ENCODE measurements around the gene ZNF431.
"Not testable (repeated sequence)": the region's sequence is repeated elsewhere in the genome, so short reads cannot be mapped to it uniquely, and the experiment has no call there.

The ZNF431 gene

DNA sequence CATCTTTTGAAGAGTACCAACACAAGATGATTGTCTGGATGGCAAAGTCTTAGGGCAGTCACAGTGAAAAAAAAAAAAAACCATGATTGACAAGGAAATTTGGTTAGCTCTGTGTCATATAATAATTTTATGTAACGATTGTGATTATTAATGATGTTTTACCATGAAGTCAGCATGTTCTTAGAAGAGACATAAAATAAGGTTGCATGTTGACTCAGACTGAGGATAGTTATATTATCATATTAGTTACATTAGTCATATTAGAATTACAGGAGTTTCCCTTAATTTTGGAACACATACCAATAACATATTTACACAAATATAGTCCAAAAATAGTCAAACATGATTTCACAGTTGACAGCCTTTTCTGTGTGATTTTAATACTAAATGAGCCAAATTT, 5.7 kb downstream of the ZNF431 start:
- DNase-seq: no peak

DNA sequence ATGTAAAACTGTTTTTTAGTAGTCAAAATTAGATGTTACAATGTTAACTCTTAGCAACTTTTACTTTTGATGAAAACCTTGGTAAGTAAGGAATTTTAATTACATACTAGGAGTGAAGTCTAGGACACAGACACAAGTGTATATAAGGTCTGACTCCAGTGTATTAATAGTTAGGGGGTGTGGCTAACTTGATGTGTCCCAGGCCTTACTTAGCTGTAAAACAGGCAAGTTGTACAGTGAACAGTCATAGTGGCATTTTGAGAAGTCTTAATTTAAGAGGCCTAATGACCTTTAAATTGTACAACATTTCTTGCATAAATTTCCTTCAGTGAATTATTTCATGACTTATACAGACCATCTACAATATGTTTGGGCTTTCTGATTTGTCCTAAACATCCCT, 6.8 kb downstream of the ZNF431 start:
- DNase-seq: no peak

DNA sequence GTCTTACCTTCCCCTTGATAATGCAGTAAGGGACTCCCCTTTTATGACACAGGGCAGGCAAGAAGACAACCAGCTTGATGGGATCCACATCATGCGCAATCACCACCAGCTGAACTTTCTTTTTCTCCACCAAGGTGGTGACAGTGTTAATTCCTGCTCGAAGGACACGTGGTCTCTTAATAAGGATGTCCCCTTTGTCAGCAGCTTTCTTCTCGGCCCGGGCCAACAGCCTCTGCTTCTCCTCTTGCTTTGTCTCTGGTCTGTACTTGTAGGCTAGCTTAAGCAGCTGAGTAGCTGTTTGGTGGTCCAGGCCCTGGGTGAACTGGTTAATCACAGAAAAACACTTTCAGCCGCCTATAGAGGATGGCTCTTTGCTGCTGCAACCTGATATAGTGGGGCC, 8.0 kb downstream of the ZNF431 start:
- no peak for DNase-seq

DNA sequence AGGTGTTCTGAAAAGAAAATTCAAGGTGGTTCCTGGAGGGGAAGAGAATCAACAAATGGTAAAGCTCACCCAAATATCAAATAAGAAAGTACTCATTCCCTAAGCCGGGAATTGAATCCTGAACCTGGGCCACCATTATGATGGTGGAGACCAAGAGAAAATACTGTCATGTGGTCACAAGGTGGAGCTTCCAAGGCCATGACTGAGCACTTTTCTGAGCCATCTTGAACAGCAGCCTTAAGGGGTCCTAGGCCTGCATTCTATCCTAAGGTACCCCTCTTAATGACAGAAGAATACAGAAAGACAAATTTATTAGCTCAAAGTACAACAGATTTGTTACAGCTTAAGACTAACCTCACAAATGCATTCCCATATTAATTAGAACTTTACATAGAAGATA, 9.6 kb downstream of the ZNF431 start:
- DNase-seq: no peak

DNA sequence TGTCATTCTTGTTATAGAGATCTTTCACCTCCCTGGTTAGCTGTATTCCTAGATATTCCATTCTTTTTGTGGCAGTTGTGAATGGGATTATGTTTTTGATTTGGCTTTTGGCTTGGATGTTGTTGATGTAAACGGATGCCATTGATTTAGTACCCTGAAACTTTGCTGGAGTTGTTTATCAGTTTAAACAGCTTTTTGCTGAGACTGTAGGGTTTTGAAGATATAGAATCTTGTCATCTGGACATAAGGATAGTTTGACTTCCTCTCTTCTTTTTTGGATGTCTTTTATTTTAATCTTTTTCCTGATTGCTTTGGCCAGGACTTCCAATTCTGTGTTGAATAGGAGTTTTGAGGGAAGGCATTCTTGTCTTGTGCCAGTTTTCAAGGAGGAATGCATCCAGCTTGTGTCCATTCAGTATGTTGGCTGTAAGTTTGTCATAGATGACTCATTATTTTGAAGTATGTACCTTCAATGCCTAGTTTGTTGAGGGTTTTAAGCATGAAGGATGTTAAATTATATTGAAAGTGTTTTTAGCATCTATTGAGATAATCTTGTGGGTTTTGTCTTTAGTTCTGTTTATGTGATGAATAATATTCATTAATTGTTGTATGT, 16.8 kb downstream of the ZNF431 start:
- no peak for DNase-seq

DNA sequence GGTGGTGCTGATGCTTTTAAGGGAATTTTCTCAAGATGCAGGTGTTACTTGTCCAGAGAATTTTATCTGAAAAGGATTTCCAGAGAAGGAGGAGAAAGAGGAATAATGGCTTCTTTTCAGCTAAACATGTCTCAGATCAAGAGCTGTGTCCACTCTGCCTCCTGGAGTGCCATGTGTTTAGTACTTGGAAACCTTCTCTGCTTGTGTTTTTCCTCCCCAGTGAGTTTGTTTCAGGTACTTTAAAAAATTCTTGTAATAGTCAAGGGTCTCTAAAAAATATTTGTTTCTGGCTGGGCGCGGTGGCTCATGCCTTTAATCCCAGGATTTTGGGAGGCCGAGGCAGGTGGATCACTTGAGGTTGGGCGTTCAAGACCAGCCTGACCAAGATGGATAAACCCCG, 22.7 kb downstream of the ZNF431 start:
- no peak for DNase-seq

DNA sequence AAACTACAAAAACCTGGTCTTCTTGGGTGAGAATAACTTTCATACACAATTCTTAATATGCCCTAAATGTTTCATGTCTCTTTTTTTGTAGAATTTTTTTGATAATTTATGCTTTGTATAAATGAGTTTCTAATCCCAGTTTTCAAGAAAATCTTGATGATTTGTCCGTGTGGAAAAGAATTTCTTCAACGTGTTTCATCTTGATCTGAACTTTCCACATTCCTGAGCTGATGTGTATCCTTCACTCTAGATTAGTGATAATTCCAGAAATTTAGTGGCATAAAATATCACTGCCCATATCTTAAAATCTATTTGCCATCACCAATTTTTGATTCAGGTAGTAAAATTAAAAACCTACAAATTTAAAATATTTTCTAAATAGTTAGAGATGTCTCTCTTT, 24.6 kb downstream of the ZNF431 start:
- DNase-seq: no peak

DNA sequence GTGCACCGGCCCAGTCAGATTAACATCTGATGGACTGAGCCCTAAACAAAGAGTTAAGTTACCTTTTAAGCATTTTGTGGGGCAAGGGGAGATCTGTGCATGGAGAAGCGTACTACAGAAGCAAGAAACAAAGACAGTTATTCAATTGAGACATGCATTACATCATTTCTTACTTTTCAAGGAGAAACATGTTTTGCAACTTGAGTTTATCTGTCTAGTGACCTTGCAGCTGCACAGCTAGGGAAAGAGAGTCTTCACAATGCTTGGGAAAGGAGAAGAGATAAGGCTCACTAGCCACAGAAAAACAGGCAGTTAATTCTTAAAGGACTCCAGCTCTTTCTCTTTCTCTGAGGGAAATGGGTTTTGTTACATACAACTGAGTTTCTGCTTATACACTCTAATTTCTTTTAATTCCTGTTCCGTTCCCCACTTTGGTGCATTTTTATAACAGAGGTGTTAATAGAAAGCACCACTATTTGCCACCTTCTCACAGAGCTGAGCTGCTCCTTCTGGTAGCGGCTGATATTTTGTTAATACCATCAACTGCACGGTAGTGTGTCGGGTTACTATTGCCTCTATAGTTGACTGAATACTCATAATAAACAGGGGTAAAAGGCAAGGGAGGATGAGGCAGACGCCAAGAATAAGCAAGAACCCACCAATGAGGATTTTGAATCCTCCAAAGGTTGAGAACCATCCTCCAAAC, 55.9 kb downstream of the ZNF431 start:
- DNase-seq: no peak

DNA sequence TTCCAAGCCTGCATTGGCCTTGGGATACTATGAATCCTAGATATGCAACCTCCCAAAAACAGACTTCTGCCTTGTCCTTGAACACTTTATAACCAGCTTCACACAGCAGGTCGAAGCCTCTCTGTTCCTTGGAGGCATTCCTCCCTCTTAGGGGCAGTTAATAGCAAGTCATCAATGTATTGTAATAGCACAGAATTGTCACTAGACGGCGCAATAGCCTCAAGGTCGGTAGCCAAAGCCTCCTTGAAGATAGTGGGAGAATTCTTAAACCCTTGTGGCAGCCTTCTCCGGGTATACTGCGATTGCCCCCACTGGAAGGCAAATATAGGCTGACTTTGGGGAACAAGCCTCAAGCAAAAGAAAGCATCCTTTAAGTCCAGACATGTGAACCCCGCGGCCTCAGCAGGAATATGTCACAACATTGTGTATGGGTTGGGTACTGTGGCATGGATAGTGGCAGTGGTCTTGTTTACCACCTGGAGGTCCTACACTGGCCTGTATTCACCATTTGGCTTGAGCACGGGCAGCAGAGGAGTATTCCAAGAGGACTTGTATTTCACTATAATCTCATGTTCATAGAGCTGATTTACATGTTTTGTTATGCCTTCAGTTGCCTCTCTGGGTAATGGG, 61.1 kb downstream of the ZNF431 start:
- no peak for DNase-seq

DNA sequence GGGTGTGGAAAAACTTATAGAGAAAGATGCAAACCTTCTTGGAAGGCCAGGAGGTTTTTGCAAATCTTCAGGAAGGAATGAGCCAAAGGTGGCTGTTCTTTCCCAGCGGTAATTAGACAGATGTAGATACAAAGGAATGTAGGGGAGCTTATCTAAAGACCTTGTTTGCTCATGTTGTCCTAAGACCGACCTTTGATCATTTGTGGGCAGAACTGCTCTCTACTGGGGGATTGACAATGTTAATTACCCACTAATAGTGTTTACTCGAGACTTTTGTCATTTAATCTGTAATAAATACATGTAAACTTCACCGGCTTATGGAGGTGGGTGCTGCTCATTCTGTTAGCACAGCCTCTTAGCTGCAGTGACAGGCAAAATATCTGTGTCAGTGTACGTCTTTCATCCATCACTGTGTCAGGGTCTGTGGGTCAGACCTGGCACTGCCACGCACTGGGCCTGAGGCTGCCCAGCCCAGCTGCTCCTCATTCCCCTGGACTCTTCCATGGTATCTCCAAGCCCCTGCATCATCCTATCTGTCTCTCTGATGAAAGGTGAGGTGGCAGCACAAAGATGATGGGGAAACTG, 68.3 kb downstream of the ZNF431 start:
- DNase-seq: no peak

DNA sequence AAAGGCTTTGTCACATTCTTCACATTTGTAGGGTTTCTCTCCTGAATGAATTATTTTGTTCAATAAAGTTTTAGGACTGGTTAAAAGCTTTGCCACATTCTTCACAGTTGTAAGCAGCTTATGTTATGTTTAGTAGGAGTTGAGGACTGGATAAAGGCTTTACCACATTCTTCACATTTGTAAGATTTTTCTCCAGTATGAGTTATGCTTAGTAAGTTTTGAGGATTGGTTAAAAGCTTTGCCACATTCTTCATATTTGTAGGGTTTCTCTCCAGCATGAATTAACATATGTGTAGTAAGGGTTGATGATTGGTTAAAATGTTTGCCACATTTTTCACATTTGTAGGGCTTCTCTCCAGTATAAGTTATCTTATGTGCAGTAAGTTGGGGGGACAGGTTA, 79.9 kb downstream of the ZNF431 start:
- DNase-seq: no peak

DNA sequence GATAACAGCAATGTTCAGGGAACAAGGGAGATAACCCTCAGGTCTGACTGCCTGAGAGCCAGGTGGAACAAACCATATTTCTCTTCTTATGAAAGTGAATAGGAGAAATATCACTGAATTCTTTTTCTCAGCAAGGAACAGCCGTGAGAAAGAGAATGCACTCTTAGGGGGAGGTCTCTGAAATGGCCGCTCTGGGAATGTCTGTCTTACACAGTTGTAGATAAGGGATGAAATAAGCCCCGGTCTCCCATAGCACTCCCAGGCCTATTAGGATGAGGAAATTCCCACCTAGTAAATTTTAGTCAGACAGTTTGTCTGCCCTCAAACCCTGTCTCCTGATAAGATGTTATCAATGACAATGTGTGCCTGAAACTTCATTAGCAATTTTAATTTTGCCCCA, 88.1 kb downstream of the ZNF431 start:
- DNase-seq: not testable (repeated sequence)

DNA sequence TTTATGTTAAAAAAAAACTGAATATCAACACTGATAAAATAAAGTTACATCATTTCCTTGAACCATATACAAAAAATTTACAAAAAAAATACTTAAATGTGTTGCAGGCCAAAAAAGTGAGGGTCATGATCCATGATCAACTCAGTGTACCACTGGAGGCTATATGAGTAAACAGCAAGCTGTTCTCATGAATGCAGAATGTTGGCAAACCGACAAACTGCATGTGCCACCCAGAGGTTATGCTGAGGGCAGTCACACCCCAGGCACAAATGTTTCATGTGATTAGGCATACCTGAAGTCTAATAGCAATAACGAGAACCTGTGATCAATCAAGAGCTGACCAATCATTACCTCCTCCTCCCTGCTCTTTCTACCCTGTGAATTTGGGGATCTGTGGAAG, 91.9 kb downstream of the ZNF431 start:
- DNase-seq: no peak

DNA sequence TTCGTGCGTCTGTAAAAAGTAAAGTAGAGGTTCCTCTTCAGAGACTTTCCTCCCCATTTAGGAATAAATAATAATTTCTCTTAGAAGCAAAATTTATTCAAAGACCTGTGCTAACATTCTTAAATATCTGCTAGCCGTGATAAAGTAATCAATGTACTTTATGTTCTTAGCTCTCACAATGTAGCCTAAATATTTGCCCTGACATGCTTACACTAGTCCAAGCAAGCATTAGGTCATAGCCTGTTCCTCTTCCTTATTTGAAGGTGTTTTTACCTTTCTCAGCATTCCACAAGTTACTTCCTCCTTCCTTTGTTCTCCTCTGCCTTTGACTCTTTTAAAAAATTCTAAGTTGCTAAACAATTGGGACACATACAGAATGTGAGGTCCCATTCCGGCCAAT, 94.9 kb downstream of the ZNF431 start:
- DNase-seq: not testable (repeated sequence)

DNA sequence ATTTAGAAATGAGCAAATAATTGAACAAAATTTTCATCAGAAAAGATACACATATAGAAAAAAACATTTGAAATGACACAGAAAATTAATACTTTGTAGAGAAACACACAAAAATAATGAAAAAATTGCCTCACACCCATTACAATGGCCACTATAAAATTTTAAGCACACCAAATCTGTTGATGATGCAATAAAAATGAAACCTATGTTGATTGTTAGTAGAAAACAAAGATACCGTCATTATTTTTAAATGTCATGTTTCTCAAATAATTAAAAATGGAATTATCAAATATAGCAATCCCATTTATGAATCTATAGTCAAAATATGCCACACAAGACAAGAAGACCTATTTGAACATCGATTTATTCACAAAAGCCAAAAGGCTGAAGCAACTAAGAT, 96.8 kb downstream of the ZNF431 start:
- no peak for DNase-seq

Data from DMS153 (cell line).